KBM-7 (cell line): ENCODE measurements around the gene MT4.

Experiments
- DNase-seq: peaks from one replicate; pipeline ENCODE4 v3.0.0-alpha.2; 2015
- in situ Hi-C: fragments of 300-500 bp; cut with MboI; formaldehyde crosslinking; loops from 2 replicates; pipeline ENCODE4 v1.14.3; 2020; ENCODE audit warnings: low sequenced_read_pairs, low pct_unique_long_range_greater_than_20kb, mixed read lengths

MT4 gene

DNA sequence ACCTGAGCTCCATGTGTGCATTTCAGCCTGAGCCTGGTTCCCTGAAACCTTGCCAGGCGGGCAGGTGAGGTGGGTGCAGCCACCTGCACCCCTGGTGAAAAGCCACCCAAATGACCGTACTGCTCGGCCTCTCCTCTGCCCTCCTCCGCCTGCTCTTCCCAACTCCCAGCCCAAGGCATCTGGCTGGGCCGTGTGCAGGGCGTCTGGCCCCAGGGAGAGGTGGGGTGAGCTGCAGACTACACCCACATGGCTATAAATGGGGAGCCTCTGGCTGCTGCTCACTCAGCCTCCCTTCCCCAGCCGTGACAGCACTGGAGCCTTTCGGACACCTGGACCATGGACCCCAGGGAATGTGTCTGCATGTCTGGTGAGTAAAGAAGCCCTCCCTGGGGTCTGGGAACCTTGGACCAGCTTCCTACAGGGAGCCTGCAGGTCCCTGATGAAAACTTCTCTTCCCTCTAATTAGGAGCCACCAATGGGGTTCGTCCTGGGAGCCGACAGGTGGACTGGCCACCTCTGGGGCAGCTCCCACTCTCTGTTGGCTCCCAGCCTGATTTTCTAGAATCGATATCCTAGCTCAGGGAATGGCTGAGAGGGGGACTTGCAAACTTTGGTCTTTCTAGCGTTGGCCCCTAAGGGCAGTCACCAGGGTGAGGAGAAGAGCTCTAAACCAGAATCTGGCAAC lies at the start of gene MT4:
Gene MT4 (plus strand): TSS at position 281 of the 685 bp plus-strand sequence. CDS start 56 bp downstream, at position 337.
- in situ Hi-C loops, result no loop called here
- DNase-seq, result no peak

- no peak for DNase-seq
- in situ Hi-C loops, result no loop called here
These were observed 49.2 kb upstream of the MT4 start for GRCh38 chr16:56515665-56516064.

GRCh38 chr16:56517206-56517605 lies 47.7 kb upstream of the MT4 start:
- DNase-seq, result no peak
- in situ Hi-C loops, result no loop called here

DNA sequence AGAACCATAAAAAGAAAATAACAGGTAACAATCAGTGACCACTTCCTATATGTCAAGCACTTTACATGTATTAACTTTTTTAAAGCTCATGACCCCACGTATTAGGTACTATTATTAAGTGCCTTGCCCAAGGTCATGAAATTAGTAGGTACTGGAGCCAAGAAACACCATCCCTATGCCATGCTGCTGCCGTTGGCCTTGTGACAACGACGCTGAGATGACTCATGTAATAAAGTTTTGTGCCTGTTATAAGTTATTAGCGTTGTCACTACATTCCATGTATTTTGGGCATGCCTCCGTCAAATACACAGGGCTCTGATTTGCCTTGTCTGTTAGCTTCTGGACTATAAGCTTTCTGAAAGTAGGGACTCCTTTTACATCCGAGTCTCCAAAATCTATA lies 46.4 kb upstream of the MT4 start:
- in situ Hi-C loops, result no loop called here
- DNase-seq, result no peak

GRCh38 chr16:56519459-56520250 lies 45.2 kb upstream of the MT4 start, which contains the start of gene BBS2:
Gene BBS2 (minus strand): TSS chr16:56520024. CDS start chr16:56519862, 162 bp downstream.
- in situ Hi-C loops, result no loop called here
- DNase-seq, result peak; percentile 93

DNA sequence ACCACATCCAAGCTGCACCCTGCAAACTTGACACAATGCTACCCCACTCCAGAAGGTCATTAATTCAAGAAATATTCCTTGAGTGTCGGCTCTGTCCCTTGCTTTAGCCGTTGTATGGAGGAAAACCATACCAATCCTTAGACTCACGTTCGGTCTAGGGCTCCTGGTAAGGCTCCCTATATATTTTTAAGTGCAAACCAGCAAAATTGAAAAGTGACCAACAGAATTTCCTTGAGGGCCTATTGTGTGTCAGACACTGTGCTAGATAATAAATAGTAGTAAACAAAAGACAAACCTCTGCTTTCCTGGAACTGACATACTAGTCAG lies 44.7 kb upstream of the MT4 start:
- in situ Hi-C loops, result no loop called here
- DNase-seq, result no peak

DNA sequence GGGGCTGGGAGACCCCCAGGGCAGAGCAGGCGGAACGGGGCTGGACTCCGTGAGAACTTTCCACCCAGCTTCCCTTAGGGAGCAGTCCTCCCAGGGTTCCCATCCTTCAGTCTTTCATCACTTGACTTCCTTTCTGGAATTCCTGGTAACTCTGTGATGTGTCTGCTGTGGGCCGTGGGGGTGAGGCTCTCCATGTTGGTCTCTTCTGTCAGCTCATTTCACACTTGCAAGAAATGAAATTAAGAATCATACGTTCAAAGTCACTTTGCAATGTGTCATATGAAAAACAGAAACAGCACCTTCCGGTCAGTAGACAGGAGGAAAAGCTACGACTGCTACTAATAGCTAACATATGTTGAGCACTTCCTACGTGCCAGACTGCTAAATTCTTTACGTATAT lies 39.6 kb upstream of the MT4 start:
- in situ Hi-C loops, result no loop called here
- no peak for DNase-seq

DNA sequence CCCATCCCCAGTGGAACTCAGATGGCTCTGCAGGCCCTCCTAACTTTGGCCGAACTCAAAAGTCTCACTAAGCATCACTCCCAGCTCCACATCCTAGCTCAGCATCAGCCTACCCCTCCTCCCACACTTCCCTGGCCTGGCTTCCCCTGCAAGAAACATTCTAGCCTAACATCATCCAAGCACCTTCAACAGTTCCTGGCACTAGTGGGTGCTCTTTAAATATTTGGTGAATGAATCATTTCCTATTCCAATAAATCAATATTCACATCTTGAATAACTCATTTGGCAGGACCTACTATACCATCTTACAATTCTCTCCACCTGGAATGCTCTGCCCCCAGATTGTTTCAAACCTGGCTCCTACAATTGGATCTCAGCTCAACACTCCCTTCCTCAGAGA lies 34.0 kb upstream of the MT4 start:
- in situ Hi-C loops, result no loop called here

GRCh38 chr16:56532714-56533113 lies 32.2 kb upstream of the MT4 start:
- in situ Hi-C loops, result no loop called here
- no peak for DNase-seq

More for the DNA sequence above, 34.0 kb upstream of the MT4 start:
- no peak for DNase-seq

- DNase-seq, result no peak
- in situ Hi-C loops, result no loop called here
These were observed 30.0 kb upstream of the MT4 start for GRCh38 chr16:56534847-56535383.

DNA sequence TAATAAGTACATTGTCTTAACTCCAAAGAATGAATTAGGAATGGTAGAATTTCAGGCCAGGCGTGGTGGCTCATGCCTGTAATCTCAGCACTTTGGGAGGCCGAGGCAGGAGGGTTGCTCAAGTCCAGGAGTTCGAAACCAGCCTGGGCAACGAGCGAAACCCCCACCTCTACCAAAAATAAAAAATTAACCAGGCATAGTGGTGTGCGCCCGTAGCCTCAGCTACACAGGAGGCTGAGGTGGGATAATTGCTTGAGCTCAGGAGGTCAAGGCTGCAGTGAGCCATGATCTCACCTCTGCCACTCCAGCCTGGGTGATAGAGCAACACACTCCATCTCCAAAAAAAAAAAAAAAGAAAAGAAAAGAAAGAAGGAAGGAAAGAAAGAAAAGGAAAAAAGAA lies 26.5 kb upstream of the MT4 start:
- in situ Hi-C loops, result no loop called here
- DNase-seq, result no peak

DNA sequence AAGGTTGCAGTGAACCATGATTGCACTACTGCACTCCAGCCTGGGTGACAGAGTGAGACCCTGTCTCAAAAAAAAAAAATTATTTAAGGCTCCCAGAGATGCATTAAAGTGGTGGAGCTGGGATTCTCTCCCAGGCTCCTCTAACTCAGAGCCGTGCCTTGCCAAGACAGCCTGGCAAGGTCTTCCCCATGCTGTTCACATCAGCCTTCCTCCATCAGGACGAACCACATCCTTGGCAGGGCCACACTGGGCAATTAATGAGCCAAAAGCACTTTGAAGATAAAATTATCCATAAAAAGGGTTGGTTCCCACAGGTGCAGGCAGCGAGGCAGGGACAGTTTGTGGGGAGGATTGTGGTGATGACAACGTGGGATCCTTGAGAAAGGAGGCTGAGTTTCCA lies 25.2 kb upstream of the MT4 start:
- no peak for DNase-seq
- in situ Hi-C loops, result no loop called here

- in situ Hi-C loops, result no loop called here
- no peak for DNase-seq
These were observed 22.8 kb upstream of the MT4 start for GRCh38 chr16:56542039-56542438.

- in situ Hi-C loops, result no loop called here
- DNase-seq, result peak; percentile 82
These were observed 17.5 kb upstream of the MT4 start for GRCh38 chr16:56547120-56547948.

GRCh38 chr16:56547949-56548567 lies 16.8 kb upstream of the MT4 start:
- in situ Hi-C loops, result no loop called here
- no peak for DNase-seq

DNA sequence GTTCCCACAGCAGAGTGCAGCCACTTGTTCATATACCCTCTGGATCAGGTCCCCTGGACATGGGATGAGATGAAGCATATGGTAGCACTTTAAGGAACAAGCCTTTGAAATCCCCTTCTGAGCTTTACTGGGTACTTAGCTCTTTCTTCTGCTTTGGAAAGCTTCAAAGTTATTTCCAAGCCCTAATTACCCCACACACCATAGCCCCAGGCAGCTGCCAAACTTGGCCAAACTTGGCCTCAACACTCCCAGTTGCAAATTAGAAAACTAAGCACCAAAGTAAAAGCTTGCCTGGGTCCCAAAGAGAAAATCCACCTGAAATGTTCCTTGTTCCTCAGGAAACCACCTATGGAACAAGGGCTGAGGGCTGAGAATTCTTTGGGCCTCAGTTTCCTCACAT lies 15.7 kb upstream of the MT4 start:
- in situ Hi-C loops, result no loop called here
- DNase-seq, result no peak

DNA sequence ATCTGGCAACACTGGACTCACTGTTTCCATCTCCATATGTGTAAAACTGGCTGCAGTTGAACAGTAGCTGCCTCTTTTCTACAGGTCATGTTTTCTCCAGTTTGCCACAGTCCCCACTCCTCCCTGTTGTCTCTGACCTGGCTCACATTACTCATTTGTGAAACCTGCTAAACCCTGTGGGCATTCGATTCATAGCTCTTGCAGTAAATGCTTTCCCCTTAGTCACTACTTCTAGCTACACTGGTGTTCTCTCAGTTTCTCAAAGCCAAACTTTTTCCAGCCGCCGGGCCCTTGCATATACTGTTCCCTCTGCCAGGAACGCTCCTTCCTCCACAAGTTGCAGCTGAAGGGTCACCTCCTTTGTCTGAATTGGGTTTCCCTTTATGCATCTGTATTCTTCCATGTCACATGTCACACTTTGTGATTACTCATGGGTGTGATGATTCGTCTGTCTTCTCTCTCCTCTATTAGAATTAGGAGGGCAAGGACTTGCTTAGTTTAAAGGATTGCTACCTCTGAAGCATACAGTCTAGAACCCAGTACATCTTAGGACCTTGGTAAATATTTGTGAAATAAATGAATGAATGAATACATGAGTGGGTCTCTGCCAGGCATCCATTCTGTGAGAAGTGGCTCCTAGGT lies 15.0 kb upstream of the MT4 start:
- DNase-seq, result no peak
- in situ Hi-C loops, result no loop called here

DNA sequence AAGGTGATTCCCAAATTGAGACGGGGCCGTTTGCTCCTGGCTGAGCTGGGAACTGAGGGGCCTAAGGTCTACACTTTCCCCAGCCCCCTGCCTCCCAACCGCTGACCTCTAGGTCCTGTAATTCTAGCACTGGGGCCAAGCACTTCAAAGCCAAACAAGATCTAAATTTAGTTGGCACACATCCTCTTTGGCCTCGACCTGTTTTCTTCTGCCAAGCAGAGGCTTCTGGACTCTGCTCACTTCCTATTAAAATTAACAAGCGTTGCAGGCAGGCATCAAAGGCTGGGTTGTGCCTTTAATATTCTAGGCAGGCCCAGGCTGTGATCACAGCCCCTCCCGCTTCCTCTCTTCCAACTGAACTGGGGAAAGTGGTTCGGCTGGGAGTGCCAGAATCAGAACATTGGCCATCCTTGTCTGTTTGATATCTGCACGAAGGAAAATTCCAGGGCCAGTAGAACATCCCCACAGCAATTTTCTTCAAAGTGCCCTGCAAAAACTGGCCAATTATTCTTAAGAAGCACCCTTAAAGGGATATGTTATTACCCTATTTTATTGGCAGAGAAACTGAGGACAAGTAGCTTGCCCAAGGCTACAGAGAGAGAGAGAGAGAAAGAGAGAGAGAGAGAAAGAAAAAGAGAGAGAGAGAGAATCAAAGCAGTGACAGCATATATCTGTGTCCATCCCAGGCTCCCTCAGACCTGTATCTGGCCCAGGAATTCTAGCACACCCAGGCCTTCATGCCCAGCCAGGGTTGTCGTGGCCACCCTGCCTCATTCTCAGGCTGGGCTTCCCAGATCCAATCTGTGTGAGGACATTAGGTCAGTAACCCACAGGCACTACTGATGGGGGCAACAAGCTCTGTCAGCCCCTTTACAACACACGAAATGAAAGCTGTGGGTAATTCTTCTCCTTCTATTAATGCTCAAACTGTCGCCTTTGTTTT lies 12.8 kb upstream of the MT4 start:
- peak; percentile 34 for DNase-seq
- in situ Hi-C loops, result no loop called here
